ENCODE results near the gene PDCD11.

DNA sequence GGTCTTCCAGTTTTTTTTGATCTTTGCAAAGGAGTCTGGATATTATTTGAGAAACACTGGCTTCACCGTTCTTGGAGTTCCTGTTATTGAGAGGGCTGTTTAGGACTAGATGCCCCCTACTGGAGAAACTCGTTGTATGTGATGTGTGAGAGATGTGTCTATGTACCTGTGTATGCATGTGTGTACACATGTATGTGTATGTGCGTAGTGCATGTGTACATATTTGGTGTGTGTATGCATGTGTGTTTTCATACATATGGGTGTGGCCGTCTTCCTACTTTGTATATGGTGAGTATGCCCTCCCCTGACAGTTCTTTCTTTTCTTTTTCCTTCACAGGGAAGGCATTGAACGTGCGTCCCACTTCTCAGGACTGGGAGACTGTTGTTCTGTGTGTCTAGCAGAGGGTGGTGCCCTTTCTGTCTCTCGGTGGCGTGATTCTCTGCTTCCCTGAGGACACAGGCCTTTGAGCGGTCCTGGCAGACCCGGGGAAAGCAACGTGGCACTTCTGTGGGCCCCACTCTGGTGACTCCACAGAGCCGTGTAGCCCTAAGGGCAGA, 85.6 kb downstream of the PDCD11 start:
- TF ChIP-seq EZH2 (IDR thresholded peaks at IDR 0.05; ENCODE audit: low read length, missing control alignments): no peak
- TF ChIP-seq, protein P1, sequence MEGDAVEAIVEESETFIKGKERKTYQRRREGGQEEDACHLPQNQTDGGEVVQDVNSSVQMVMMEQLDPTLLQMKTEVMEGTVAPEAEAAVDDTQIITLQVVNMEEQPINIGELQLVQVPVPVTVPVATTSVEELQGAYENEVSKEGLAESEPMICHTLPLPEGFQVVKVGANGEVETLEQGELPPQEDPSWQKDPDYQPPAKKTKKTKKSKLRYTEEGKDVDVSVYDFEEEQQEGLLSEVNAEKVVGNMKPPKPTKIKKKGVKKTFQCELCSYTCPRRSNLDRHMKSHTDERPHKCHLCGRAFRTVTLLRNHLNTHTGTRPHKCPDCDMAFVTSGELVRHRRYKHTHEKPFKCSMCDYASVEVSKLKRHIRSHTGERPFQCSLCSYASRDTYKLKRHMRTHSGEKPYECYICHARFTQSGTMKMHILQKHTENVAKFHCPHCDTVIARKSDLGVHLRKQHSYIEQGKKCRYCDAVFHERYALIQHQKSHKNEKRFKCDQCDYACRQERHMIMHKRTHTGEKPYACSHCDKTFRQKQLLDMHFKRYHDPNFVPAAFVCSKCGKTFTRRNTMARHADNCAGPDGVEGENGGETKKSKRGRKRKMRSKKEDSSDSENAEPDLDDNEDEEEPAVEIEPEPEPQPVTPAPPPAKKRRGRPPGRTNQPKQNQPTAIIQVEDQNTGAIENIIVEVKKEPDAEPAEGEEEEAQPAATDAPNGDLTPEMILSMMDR (conservative IDR thresholded peaks at IDR 0.05 in 1 of 2, IDR thresholded peaks at IDR 0.05 in 1 of 2; ENCODE audit: low read depth in 1 of 2, low read length in 2 of 2): peak; percentile 66 to 76
